GM23338 (cell line): ENCODE data around the gene NTM. TPM values are rescaled to one million over a fixed set of nuclear protein-coding genes. Genes with fewer than 3 reads are reported as not detected.

Experiments
- ATAC-seq: fragments of 200-7000 bp; cut with Tn5 transposase; 3 replicates; pipeline ENCODE4 v1.9.1; 2020
- DNase-seq: peaks from one replicate; pipeline ENCODE4 v3.0.0-alpha.2; 2015; ENCODE audit warnings: low spot score
- H2AFZ ChIP-seq: fragments of 200-600 bp; sonication (generic); 2 replicates; pipeline ENCODE4 v1.8.0; 2016; ENCODE audit warnings: antibody characterized with exemption, mild to moderate bottlenecking, moderate library complexity
- H3F3A ChIP-seq: fragments of 200-600 bp; sonication (generic); replicated peaks from 2 replicates; pipeline ENCODE4 v1.8.0; 2017; ENCODE audit warnings: antibody characterized with exemption, mixed run types, low read depth
- H3K27ac ChIP-seq: fragments of 200-600 bp; sonication (generic); 2 replicates; pipeline ENCODE4 v1.6.1; 2016; ENCODE audit warnings: low read depth
- H3K27me3 ChIP-seq: fragments of 200-600 bp; sonication (generic); 2 replicates; pipeline ENCODE4 v1.8.0; 2016; ENCODE audit warnings: mild to moderate bottlenecking, mixed run types, moderate library complexity; ENCODE audit not compliant: insufficient read depth
- H3K36me3 ChIP-seq: fragments of 200-600 bp; sonication (generic); 2 replicates; pipeline ENCODE4 v1.8.0; 2016; ENCODE audit warnings: mild to moderate bottlenecking; ENCODE audit not compliant: insufficient read depth
- H3K4me1 ChIP-seq: fragments of 200-600 bp; sonication (generic); 2 replicates; pipeline ENCODE4 v1.8.0; 2016; ENCODE audit warnings: mild to moderate bottlenecking, moderate library complexity; ENCODE audit not compliant: insufficient read depth
- H3K4me2 ChIP-seq: fragments of 200-600 bp; sonication (generic); 2 replicates; pipeline ENCODE4 v1.7.1; 2017; ENCODE audit warnings: mixed run types
- H3K4me3 ChIP-seq: fragments of 200-600 bp; sonication (generic); 2 replicates; pipeline ENCODE4 v1.6.1; 2016; ENCODE audit warnings: mixed run types
- H3K79me2 ChIP-seq: fragments of 200-600 bp; sonication (generic); replicated peaks from 2 replicates; pipeline ENCODE4 v1.8.0; 2017; ENCODE audit warnings: mild to moderate bottlenecking; ENCODE audit not compliant: insufficient read depth
- H3K9me2 ChIP-seq: fragments of 200-600 bp; sonication (generic); 2 replicates; pipeline ENCODE4 v1.8.0; 2017; ENCODE audit not compliant: insufficient read depth
- H4K20me1 ChIP-seq: fragments of 200-600 bp; sonication (generic); replicated peaks from 2 replicates; pipeline ENCODE4 v1.8.0; 2017; ENCODE audit warnings: mild to moderate bottlenecking; ENCODE audit not compliant: insufficient read depth
- H3K27ac Mint-ChIP-seq: 2 replicates; pipeline ENCODE4 v1.8.0; 2020; ENCODE audit warnings: inconsistent platforms, mild to moderate bottlenecking, moderate library complexity, mixed read lengths
- H3K27me3 Mint-ChIP-seq: 3 replicates; pipeline ENCODE4 v1.8.0; 2022; ENCODE audit warnings: low read depth, mild to moderate bottlenecking, moderate library complexity, mixed read lengths, inconsistent platforms; ENCODE audit not compliant: insufficient read depth, poor library complexity
- H3K36me3 Mint-ChIP-seq: 3 replicates; pipeline ENCODE4 v1.8.0; 2021; ENCODE audit warnings: low read depth, mild to moderate bottlenecking, inconsistent platforms, moderate library complexity, mixed read lengths
- H3K4me1 Mint-ChIP-seq: 3 replicates; pipeline ENCODE4 v1.8.0; 2020; ENCODE audit warnings: mild to moderate bottlenecking, inconsistent platforms, mixed read lengths
- H3K4me3 Mint-ChIP-seq: 3 replicates; pipeline ENCODE4 v1.8.0; 2021; ENCODE audit warnings: moderate library complexity, mild to moderate bottlenecking, inconsistent platforms, mixed read lengths
- H3K9me3 Mint-ChIP-seq: 3 replicates; pipeline ENCODE4 v1.8.0; 2020; ENCODE audit warnings: moderate library complexity, mild to moderate bottlenecking, inconsistent platforms, mixed read lengths
- CREB1 ChIP-seq: fragments of 250-450 bp; sonication (Bioruptor Pico); IDR thresholded peaks from 2 replicates; pipeline ENCODE4 v1.5.0; 2020; ENCODE audit warnings: low read depth, mild to moderate bottlenecking, moderate library complexity
- POLR2AphosphoS5 ChIP-seq: IDR thresholded peaks from 2 replicates; pipeline ENCODE4 v1.6.1; 2016; ENCODE audit warnings: antibody characterized with exemption, low read depth
- polyA plus RNA-seq: library from polyadenylated mRNA; unstranded; fragments of >200 nt; fragmentation: Nextera tagmentation; extraction: Ambion mirVana; gene quantifications from 2 replicates; pipeline ENCODE4 v1.2.1, GENCODE V29; 2016
- total RNA-seq: library from RNA; depleted of rRNA; stranded (reverse); fragments of >200 nt; shearing (Covaris generic); gene quantifications from 2 replicates; pipeline ENCODE4 v1.2.3, GENCODE V29; 2014
- TF ChIP-seq, protein P1 (sequence below): fragments of 250-450 bp; sonication (Bioruptor Pico); IDR thresholded peaks from 2 replicates; pipeline ENCODE4 v1.5.0; 2020; ENCODE audit warnings: mild to moderate bottlenecking, moderate library complexity
- TF ChIP-seq, protein P2 (sequence below): IDR thresholded peaks from 2 replicates; pipeline ENCODE4 v1.6.1; 2016; ENCODE audit warnings: antibody characterized with exemption

NTM gene
- total and polyA plus RNA-seq, 2 experiments from 2014 or later: 10.6 to 14.6 TPM

DNA sequence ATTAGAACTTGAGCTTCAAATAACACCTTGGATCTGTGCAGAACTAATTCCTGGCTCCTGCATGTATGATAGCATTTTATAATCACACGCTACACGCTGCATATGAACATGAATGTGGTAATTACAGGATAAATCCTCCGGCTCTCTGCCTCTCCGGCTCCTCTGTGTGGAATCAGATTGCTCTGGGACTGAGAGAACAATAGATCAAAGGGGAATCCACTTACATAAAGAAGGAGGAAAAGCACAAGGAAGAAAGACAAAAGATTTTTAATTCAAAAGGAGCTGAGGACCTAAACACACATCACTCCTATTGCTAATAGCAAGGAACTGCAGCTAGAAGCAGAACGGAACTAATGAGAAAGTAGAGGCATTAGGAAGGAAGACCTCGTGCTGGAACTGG lies 240.9 kb downstream of the NTM start (continued):
- TF ChIP-seq, protein P1, sequence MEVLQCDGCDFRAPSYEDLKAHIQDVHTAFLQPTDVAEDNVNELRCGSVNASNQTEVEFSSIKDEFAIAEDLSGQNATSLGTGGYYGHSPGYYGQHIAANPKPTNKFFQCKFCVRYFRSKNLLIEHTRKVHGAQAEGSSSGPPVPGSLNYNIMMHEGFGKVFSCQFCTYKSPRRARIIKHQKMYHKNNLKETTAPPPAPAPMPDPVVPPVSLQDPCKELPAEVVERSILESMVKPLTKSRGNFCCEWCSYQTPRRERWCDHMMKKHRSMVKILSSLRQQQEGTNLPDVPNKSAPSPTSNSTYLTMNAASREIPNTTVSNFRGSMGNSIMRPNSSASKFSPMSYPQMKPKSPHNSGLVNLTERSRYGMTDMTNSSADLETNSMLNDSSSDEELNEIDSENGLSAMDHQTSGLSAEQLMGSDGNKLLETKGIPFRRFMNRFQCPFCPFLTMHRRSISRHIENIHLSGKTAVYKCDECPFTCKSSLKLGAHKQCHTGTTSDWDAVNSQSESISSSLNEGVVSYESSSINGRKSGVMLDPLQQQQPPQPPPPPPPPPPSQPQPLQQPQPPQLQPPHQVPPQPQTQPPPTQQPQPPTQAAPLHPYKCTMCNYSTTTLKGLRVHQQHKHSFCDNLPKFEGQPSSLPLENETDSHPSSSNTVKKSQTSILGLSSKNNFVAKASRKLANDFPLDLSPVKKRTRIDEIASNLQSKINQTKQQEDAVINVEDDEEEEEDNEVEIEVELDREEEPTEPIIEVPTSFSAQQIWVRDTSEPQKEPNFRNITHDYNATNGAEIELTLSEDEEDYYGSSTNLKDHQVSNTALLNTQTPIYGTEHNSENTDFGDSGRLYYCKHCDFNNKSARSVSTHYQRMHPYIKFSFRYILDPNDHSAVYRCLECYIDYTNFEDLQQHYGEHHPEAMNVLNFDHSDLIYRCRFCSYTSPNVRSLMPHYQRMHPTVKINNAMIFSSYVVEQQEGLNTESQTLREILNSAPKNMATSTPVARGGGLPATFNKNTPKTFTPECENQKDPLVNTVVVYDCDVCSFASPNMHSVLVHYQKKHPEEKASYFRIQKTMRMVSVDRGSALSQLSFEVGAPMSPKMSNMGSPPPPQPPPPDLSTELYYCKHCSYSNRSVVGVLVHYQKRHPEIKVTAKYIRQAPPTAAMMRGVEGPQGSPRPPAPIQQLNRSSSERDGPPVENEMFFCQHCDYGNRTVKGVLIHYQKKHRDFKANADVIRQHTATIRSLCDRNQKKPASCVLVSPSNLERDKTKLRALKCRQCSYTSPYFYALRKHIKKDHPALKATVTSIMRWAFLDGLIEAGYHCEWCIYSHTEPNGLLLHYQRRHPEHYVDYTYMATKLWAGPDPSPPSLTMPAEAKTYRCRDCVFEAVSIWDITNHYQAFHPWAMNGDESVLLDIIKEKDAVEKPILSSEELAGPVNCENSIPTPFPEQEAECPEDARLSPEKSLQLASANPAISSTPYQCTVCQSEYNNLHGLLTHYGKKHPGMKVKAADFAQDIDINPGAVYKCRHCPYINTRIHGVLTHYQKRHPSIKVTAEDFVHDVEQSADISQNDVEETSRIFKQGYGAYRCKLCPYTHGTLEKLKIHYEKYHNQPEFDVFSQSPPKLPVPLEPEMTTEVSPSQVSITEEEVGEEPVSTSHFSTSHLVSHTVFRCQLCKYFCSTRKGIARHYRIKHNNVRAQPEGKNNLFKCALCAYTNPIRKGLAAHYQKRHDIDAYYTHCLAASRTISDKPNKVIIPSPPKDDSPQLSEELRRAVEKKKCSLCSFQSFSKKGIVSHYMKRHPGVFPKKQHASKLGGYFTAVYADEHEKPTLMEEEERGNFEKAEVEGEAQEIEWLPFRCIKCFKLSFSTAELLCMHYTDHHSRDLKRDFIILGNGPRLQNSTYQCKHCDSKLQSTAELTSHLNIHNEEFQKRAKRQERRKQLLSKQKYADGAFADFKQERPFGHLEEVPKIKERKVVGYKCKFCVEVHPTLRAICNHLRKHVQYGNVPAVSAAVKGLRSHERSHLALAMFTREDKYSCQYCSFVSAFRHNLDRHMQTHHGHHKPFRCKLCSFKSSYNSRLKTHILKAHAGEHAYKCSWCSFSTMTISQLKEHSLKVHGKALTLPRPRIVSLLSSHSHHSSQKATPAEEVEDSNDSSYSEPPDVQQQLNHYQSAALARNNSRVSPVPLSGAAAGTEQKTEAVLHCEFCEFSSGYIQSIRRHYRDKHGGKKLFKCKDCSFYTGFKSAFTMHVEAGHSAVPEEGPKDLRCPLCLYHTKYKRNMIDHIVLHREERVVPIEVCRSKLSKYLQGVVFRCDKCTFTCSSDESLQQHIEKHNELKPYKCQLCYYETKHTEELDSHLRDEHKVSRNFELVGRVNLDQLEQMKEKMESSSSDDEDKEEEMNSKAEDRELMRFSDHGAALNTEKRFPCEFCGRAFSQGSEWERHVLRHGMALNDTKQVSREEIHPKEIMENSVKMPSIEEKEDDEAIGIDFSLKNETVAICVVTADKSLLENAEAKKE (CRISPR knock-in tag): no peak
- TF ChIP-seq CREB1 (CRISPR knock-in tag) (no peak), POLR2AphosphoS5 (no peak)

DNA sequence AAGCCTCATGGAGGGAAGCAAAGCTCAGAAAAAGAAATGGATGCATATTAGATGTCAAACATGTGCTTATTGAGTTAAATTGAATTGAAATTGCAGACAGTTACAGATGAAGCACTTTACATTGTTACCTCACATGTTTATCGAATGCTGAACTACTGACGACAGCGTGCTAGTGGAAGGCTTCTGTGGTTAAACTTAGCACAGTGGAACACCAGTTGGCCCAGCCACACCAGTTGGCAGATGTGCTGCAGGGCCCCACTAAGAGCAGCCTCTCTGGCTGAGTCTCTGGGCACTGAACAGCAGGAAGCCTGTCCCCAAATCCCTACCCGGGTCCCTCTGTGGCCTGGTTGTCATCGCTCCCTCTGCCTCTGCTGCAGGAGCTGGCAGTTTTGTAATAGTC lies 242.1 kb downstream of the NTM start:
- no peak overlapping the region for H3K4me3 ChIP-seq
- H3K4me3 Mint-ChIP-seq: no peak overlapping the region
- H3K36me3 Mint-ChIP-seq: no peaks in the 10 kb centered on the region; the same call in 2 of the 3 replicates
- H4K20me1 ChIP-seq: no peaks in the 10 kb centered on the region
- TF ChIP-seq, protein P2, sequence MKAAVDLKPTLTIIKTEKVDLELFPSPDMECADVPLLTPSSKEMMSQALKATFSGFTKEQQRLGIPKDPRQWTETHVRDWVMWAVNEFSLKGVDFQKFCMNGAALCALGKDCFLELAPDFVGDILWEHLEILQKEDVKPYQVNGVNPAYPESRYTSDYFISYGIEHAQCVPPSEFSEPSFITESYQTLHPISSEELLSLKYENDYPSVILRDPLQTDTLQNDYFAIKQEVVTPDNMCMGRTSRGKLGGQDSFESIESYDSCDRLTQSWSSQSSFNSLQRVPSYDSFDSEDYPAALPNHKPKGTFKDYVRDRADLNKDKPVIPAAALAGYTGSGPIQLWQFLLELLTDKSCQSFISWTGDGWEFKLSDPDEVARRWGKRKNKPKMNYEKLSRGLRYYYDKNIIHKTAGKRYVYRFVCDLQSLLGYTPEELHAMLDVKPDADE: no peak
- TF ChIP-seq, protein P1 (CRISPR knock-in tag): no peak
- H3K27ac Mint-ChIP-seq: no peak overlapping the region
- peaks cover 19% of the 10 kb centered on the region for H3K27me3 Mint-ChIP-seq
- no peaks in the 10 kb centered on the region for H3K9me3 Mint-ChIP-seq
- peaks cover 36% of the 10 kb centered on the region for H3K4me1 Mint-ChIP-seq
- H3K4me1 ChIP-seq: 0 out of 2 replicates have a peak, but pooled peaks cover 6% of the 10 kb centered on the region
- no peaks in the 10 kb centered on the region for H3K79me2 ChIP-seq
- no peak overlapping the region for H2AFZ ChIP-seq
- H3K36me3 ChIP-seq: no peaks in the 10 kb centered on the region
- no peaks in the 10 kb centered on the region for H3K27me3 ChIP-seq
- H3K27ac ChIP-seq: no peak overlapping the region
- no peaks in the 10 kb centered on the region for H3K9me2 ChIP-seq
- no peaks in the 10 kb centered on the region for H3F3A ChIP-seq
- no peak for DNase-seq
- no peak overlapping the region for H3K4me2 ChIP-seq
- ATAC-seq: no peak
